Activated CD4-positive, CD25-positive, alpha-beta regulatory T cell treated with anti-CD3 and anti-CD28 coated beads, Interleukin-2, amount 50 U/mL, for 24 hours (primary cell): ENCODE results near the gene SOWAHD.
"Not testable (repeated sequence)": the region's sequence is repeated elsewhere in the genome, so short reads cannot be mapped to it uniquely, and the experiment has no call there.

Experiments
- ATAC-seq, 2 donors: fragments of 150-1000 bp; cut with Tn5 transposase; one replicate each; pipeline ENCODE4 v1.10.0; 2021; ENCODE audit warnings: mild to moderate bottlenecking in 1 of 2, moderate library complexity in 1 of 2

Gene SOWAHD, protein sequence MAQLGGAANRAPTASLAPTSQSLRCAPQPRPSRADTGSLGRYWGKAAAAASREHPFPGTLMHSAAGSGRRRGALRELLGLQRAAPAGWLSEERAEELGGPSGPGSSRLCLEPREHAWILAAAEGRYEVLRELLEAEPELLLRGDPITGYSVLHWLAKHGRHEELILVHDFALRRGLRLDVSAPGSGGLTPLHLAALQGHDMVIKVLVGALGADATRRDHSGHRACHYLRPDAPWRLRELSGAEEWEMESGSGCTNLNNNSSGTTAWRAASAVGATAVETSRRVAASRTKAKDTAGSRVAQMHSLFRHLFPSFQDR

DNA sequence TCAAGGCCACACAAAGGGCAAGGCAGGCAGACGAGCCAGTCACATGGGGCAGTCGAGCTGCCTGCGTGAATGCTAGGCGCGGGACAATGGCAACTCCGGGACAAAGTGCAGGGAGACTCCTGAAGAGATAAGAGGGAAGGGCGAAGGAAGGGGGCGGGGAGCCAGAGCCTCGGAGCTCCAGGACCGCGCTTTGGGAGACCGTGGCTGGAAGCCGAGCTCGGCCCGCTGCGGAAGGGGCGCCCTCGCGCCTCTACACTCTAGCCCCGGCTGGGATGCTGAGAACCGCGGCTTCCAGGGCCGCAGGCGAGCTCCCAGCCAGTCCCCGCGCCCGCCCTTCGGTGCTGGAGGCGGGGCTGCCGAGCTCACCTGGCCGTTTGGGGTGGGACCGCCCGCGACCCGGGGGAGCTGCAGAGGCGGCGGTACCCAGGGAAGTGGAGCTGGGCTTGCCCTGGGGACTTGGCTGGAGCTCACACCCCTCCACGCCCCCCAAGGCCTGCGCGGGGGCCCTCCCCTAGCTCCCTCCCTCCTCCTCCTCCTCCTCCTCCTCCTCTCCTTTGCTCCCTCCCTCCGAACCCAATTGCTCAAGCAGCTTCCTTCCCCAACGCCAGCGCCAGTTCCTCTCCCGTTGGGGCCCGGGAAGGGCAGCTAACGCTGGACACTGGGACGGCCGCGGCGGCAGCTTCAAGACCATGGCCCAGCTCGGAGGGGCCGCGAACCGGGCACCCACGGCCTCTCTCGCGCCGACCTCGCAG is at the start of gene SOWAHD:
TSS of gene SOWAHD (plus strand) at position 610 of the 752 bp plus-strand sequence. CDS start at position 690, 80 bp downstream.
- peak in 1 of 2 donors; percentile 30 for ATAC-seq

DNA sequence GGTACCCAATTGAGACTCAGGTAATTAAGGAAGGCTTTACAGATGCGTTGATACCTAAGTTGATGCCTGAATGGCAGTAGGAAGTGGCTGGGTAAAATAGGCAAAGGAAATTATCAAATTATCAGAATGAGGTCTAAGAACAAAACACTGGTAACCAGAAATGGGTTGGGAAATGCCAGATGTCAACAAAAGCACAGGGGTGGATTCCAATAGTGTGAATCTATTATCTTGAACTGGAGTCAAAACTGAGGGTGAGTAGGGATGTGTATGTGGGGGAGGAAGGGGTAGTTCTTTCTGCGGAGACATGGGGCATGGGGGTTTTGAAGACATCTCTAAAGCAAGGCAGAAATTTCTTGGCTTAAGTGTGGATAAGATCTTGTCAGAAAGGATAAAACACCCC is 49.5 kb upstream of the SOWAHD start:
- ATAC-seq = no peak

DNA sequence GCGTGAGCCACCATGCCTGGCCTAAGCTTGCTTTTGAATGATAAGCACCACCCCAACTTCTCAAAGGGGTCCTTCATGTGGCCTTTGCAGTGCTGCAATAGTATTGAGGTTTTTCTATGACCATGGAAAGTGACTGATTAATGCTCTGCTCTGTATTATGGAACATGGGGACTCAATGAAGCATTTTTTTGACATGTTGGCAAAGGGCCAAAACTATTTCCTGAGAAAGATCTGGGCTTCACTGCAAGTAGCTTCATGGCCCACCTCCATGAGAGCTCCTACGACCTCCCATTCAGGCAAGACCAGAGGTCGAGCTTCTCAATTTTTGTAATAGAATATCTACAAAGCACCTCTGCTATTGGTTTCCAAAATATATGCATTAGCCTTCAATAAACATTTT is 48.8 kb upstream of the SOWAHD start:
- ATAC-seq = no peak

DNA sequence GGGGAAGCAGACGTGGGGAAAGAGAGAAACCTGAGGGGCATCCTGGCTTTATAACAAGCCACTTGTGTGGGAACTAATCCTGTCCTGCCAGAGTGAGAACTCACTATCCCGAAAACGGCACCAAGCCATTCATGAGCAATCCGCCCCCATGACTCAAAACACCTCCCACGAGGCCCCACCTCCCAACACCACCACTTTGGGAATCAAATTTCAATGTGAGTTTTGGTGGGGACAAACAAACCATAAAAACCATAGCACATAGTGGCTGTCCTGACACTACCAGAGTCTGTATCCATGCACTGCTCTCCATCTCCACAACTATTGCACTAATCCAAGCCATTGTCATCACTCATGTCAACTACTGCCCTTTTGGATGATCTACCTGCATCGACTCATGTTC is 36.9 kb upstream of the SOWAHD start:
- ATAC-seq = no peak

DNA sequence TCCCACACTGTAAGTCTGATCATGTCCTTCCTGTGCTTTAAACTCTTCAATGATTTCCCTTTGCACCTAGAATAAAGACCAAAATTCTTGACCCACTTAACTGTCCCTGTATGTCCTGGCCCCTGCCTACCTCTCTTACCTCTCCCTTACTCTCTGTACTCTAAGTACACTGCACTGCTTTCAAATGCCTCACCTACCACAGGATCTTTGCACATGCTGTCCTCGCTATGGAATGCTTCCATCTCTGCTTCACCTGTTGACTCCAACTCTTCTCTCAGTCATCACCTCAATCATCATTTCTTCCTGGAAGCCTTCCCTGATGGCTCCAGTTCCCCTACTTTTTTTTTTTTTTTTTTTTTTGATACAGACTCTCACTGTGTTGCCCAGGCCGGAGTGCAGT is 36.5 kb upstream of the SOWAHD start:
- ATAC-seq = no peak

DNA sequence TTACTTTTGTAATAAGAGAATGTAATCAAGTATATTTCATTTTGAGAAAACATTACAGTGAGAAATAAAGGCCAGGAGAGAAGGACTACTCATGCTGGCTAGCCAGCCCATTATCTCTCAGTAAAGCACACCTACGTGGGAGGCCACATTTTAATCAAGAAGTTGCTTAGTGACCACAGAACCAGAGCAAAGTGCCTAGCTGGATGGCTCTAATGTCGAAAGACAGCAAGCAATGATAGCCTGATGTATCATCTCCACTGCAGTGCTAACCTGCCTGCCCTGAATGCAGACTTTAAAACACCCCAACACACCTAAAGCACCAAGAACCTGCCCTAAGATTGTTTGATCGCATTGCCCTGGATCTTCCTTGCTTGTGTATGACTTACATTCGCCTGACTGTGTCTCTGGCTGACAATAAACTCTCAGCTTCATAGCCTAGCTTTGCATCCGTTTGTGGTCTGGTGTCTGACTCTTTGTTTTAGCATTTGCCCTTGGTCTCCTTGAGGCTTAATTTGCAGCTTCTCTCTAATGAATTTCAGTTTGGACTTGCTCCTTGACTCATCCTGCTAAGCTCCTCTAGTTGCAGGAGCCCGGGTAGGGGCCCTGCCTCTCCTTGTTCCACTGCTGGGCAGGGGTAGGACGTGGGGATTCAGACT is 31.4 kb upstream of the SOWAHD start:
- ATAC-seq = peak in 1 of 2 donors; percentile 45

DNA sequence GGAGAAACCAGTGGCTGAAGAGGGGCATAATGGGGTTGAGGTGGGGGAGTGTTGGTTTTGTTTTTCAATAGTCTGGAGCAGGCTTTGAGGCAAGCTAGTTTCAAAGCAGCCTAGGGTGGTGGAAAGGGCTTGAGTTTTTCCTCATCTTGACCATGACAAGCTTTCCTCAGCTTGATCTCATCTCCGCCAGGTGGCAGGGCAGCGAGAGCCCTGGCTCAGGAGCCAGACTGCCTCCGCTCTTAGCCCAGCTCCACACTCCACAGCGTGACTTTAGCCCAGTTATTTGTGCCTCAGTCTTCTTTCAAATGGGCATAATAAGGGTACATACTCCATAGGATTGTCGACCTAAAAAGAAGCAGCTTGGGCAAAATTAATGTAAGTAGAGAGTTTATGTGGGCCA is 29.9 kb upstream of the SOWAHD start:
- ATAC-seq = no peak

DNA sequence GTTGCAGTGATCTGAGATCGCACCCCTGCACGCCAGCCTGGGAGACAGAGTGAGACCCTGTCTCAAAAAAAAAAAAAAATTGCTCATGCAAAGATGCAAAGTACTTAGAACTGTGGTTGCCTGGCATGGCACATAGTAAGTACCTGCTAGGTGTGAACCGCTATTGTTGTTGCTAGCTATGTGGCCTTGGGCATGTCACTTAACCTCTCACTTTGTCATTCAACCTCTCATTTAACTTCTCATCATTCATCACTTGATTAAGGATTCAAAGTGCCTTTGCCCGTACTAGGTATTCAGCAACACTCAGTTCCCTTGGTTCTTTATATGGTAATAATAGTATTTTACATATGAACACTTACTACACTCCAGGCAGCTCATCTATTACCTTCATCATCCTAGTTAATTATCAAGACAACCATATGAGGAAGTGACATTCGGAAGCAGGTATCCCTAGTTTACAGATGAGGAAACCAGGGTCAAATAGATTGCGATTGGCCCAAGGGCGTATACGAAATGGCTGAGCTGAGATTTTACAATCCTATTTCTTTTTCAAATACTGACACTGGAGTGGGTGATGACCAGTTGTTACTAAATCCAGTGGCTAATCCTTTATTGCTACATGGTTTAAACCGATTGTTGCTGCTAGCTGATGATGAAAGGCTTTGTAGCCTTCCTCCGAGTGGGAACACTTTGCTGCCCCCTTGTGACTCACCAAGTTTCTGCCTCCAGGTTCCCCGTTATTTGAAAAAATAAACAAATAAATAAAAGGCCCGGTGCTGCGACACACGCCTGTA is 28.8 kb upstream of the SOWAHD start:
- ATAC-seq = no peak

DNA sequence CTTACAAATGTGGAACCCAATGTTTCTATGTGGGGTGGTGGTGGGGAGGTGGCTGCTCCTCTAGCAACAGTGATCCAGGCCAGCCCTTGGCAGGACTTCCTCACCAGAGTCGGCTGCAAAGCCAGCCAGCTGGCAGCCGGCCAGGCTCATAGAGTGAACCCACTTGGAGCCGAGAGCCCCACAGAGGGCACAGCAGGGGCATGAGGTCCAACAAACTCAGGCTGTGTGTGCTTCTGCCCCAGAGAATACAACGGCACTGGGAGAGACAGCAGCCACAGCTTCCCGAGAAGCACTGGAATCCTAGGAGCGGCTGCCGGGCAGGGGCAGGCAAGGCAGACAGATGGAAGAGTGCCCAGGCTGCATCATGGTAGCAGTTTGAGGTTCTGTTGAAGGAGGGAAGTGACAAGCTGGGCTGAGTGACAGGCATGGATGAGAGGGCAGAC is 23.5 kb upstream of the SOWAHD start:
- ATAC-seq = no peak

DNA sequence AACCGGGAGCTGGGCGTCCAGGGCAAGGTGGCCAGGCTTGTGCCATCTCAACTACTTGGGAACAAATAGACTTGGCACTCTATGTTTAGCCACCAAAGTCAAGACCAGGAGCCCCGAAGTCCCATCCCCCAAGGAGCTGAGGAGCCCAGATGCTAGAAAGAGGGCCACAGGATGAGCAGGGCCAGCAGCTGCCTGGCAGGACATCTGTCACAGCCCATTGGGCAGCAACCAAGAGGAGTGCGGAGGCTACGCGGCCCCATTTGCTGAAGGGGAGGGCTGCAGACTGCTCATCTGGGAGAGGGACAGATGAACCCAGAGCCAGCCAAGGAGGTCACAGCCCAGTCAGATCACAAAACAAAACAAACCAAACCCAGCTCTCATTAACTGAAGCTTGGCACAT is 22.9 kb upstream of the SOWAHD start:
- ATAC-seq = no peak

DNA sequence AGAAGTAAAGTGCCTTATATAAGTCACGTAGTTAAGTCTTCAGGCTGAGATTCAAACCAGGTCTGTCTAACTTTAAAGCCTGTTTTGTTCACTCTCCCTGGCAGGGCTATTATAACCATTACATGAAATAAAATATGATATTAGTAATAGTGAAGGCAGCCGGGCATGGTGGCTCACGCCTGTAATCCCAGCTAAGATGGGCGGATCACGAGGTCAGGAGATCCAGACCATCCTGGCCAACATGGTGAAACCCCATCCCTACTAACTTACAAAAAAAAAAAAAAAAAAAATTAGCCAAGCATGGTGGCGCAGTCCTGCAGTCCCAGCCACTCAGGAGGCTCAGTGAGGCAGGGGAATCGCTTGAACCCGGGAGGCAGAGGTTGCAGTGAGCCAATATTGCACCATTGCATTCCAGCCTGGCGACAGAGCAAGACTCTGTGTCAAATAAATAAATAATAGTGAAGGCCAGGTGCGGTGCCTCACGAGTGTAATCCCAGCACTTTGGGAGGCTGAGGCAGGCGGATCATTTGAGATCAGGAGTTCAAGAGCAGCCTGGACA is 22.1 kb upstream of the SOWAHD start:
- no peak for ATAC-seq

DNA sequence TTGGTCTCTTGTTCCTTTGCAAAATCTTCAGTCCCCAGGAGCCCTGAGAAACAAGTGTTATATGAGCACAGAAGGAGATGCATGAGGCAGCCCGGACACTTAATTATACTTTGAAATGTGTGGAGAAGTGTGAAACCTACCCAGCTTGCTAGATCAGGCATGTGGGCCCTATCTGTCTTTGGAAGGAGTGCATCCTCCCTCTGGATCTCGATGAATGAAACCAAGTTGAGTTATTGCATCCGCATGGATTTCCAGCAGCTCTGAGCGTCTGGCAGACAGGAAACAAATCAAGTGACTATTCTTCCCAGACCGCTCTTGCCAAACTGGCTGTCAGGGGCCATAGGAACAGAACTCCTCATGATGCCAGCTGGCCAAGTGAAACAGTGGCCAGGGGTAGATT is 19.6 kb upstream of the SOWAHD start:
- no peak for ATAC-seq

DNA sequence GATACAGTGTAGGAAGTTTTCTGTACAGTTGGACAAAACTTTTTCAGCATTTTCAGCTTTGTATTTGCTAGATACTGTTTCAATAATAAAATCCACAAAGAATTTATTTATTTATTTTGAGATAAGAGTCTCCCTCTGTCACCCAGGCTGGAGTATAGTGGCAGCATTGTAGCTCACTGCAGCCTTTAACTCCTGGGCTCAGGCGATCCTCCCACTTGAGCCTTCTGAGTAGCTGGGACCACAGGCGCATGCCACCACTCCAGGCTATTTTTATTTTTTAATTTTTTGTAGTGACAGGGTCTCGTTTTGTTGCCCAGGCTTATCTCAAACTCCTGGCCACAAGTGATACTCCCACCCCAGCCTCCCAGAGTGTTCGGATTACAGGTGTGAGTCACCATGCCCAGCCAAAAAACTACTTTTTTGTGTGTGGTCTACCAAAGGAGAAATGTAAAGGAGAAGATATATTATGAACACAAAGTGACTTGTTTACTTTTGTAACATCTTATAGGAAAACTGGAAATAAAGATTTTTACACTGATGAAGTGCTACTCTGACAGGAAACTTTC is 13.0 kb upstream of the SOWAHD start:
- ATAC-seq = no peak

DNA sequence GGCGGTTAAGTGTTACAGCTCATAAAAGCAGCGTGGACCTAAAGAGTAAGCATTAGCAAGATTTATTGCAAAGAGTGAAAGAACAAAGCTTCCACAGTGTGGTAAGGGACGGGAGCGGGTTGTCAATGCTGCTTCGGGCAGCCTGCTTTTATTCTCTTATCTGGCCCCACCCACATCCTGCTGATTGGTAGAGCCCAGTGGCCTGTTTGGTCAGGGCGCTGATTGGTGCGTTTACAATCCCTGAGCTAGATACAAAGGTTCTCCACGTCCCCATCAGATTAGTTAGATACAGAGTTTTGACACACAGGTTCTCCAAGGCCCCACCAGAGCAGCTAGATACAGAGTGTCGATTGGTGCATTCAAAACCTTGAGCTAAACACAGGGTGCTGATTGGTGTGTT is 8.3 kb upstream of the SOWAHD start:
- not testable (repeated sequence) for ATAC-seq

DNA sequence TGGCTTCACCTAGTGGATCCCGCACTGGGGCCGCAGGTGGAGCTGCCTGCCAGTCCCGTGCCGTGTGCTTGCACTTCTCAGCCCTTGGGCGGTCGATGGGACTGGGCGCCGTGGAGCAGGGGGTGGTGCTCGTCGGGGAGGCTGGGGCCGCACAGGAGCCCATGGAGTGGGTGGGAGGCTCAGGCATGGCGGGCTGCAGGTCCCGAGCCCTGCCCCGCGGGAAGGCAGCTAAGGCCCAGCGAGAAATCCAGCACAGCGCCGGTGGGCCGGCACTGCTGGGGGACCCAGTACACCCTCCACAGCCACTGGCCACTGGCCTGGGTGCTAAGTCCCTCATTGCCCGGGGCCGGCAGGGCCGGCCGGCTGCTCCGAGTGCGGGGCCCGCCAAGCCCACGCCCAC is 7.6 kb upstream of the SOWAHD start:
- not testable (repeated sequence) for ATAC-seq

DNA sequence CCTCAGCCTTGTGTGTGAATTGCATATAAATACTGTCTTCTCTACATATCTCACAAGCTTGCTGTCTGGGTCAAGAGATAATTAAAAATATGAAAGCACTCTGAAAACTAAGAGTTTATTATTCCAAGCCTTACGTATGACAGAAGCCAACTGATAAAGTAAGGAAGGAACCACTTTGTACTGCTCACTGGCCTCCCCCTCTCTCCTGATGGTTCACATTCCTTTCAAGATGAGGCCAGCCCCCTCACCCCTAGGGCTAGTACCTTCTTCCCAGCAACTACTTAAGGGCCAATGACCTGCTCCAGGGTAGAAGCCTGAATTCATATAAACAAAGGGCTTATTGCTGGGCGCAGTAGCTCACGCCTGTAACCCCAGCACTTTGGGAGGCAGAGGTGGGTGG is 5.4 kb upstream of the SOWAHD start:
- ATAC-seq = no peak

DNA sequence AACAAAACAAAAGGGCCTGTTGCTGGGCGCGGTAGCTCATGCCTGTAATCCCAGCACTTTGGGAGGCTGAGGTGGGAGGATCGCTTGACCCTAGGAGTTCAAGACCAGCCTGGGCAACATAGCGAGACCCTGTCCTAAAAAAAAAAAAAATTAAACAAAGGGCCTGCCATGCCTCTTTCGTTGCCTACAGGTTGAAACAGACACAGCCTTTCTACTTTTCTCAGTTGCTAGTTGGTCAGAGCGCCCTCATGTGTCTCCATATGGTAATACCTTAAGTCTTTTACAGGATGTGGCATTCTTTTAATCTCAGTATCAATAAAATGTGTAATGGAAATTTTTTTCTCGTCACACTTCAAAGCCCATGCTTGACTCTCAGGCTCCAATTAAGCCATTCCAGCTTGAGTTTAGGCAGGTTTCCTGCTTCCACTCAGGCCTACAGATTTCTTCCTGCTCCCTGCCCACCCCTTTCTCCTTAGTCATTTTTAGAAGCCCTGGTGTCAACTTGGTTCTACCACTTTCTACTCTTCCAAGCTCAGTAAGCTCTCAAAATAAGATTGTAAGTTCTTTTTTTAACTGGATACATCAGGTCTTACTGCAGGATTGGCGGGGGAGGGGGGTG is 4.6 kb upstream of the SOWAHD start:
- ATAC-seq = peak; percentile 31 to 36

DNA sequence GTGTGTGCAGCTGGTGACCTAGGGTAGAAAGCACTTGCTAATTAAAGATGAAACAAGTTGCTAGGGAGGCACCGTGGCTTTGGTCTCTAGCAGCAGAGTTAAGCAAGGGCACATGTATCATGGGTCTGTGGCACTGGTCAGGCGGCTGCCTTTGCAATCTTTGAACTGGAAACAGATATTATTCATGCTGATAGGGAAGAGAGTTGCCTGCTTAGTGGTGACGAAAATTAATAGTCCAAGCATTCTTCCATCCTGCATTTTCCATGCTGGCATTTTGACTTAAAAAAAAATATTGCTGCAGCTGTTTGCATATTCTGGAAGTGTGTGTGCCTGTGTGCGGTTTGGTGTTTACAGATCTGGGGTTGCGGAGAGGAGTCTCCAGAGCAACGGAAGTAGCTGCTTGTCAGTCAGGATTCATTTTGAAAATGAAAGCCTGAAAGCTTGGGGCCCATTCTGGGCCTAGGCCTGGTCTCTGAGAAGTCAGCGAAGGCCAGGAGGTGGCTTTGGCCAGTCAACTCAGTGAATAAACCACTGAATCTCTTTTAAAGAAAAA is 2.3 kb upstream of the SOWAHD start:
- peak; percentile 79 to 84 for ATAC-seq

DNA sequence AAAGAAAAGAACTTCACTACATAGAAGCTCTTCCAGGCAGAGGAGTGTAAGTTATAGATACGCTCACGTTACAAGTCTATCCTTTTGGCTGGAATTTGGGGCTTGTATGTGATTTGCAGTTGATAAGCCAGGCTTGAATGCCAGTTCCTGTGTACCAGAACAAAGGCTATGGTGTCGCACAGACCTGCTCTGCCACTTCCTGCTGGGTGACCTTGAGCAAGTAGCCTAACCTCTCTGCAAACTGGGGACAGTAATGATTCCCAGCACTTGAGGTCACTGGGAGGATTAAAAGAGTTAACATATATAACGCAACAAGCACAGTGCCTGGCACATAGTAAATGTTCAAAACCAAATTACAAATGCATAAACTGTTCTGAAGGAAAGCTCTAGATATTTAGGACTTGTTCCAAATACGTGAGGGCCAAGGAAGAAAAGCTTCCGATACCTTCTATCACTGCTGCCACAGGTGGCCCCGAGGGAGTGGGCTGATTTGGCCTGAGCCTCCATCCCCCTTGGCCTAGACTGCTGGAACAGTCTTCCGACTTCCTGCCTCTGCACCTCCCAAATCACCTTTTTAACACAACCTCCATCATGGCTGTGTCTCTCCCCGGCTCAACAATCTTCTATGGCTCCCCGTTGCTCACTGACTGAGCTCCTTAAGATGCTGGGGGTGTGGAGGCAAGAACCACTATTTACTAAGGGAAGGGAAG is 1.3 kb upstream of the SOWAHD start:
- no peak for ATAC-seq

DNA sequence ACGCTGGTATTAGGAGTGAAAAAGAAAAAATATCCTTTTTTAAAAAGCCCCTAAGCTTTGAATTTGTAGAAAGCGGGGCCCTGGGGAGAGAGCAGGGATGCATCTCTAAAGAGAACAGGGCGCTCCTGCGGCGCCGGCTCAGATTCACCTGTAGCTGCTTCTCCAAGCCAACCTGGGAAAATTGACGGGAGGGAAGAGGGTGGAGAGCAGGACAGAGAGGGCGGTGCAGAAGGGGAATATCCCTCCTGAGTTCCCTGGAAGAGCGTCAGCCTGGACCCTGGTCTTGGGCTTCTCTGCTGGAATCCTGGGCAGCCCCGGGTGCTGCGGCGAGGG is 776 bp upstream of the SOWAHD start:
- no peak for ATAC-seq

DNA sequence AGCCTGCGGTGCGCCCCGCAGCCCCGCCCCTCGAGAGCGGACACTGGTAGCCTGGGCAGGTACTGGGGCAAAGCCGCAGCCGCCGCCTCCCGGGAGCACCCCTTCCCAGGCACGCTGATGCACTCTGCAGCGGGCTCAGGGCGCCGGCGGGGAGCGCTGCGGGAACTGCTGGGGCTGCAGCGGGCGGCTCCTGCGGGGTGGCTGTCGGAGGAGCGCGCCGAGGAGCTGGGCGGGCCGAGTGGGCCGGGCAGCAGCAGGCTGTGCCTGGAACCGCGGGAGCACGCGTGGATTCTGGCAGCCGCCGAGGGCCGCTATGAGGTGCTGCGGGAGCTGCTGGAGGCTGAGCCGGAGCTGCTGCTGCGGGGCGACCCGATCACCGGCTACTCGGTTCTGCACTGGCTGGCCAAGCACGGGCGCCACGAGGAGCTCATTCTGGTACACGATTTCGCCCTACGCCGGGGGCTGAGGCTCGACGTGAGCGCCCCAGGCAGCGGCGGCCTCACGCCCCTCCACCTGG is 401 bp downstream of the SOWAHD start:
- ATAC-seq = peak in 1 of 2 donors; percentile 16
